HG02852 (cell line): ENCODE results near the gene KHK.

Experiments used
- ATAC-seq: cut with Tn5 transposase; IDR thresholded peaks from one replicate; pipeline ENCODE4 v1.9.1; 2021; ENCODE audit warnings: mild to moderate bottlenecking, moderate library complexity; ENCODE audit not compliant: unreplicated experiment

The KHK gene

GRCh38 chr2:27149570-27150405, 63.2 kb downstream of the KHK start:
- ATAC-seq = no peak
